Measurements from ENCODE around the gene TSPAN18. TPM values are rescaled to one million over a fixed set of nuclear protein-coding genes. Genes with fewer than 3 reads are reported as not detected.

TSPAN18 gene
- total and polyA plus RNA-seq, 8 donors, result 0.69 to 2.7 (median 1.5) TPM

- no peak overlapping the region for H3K27ac ChIP-seq
- H3K4me1 ChIP-seq, result no peaks in the 10 kb centered on the region
- whole genome bisulfite sequencing, 2 donors, result 73 to 76% methylated on average over 3 of the region's 3 CpGs
- no peak overlapping the region for H3K4me3 ChIP-seq
- no peak for ATAC-seq
- H3K36me3 ChIP-seq, result no peaks in the 10 kb centered on the region
- FAIRE-seq, result no peak
- DNase-seq, result no peak
- no peaks in the 10 kb centered on the region for H3K27me3 ChIP-seq
- H3K9me3 ChIP-seq, result no peaks in the 10 kb centered on the region
- TF ChIP-seq CTCF (IDR thresholded peaks at IDR 0.05), result no peak
- intact Hi-C loops (cut with DNase I), result no loop called here
Measured at GRCh38 chr11:44840085-44840478, 113.3 kb downstream of the TSPAN18 start.

- TF ChIP-seq CTCF (IDR thresholded peaks at IDR 0.05), result no peak
- intact Hi-C loops (cut with DNase I), result no loop called here
- WGBS, 2 donors, result 70 to 85% methylated on average over 9 of the region's 9 CpGs
- H3K4me1 ChIP-seq, result no peaks in the 10 kb centered on the region
- H3K9me3 ChIP-seq, result no peaks in the 10 kb centered on the region
- ATAC-seq (no peak), DNase-seq (no peak), FAIRE-seq (no peak)
- no peak overlapping the region for H3K27ac ChIP-seq
- no peaks in the 10 kb centered on the region for H3K27me3 ChIP-seq
- no peaks in the 10 kb centered on the region for H3K36me3 ChIP-seq
- H3K4me3 ChIP-seq, result no peak overlapping the region
Measured at GRCh38 chr11:44840521-44841251, 113.9 kb downstream of the TSPAN18 start.

- intact Hi-C loops (cut with DNase I), result no loop called here
- no peaks in the 10 kb centered on the region for H3K9me3 ChIP-seq
- H3K4me3 ChIP-seq, result no peak overlapping the region
- no peaks in the 10 kb centered on the region for H3K4me1 ChIP-seq
- H3K27ac ChIP-seq, result no peak overlapping the region
- no peak for ATAC-seq
- 65 to 76% methylated on average over 5 of the region's 5 CpGs for WGBS, 2 donors
- TF ChIP-seq CTCF (IDR thresholded peaks at IDR 0.05), result no peak
- no peak for FAIRE-seq
- no peak for DNase-seq
- no peaks in the 10 kb centered on the region for H3K36me3 ChIP-seq
- no peaks in the 10 kb centered on the region for H3K27me3 ChIP-seq
Measured at GRCh38 chr11:44842220-44842619, 115.5 kb downstream of the TSPAN18 start.

GRCh38 chr11:44846852-44847251, 120.1 kb downstream of the TSPAN18 start:
- H3K27me3 ChIP-seq, result no peaks in the 10 kb centered on the region
- H3K36me3 ChIP-seq, result no peaks in the 10 kb centered on the region
- DNase-seq (no peak), ATAC-seq (no peak), FAIRE-seq (no peak)
- no peak overlapping the region for H3K4me3 ChIP-seq
- TF ChIP-seq CTCF (IDR thresholded peaks at IDR 0.05), result no peak
- no peaks in the 10 kb centered on the region for H3K4me1 ChIP-seq
- WGBS, 2 donors, result 80 to 87% methylated on average over 7 of the region's 7 CpGs
- no peaks in the 10 kb centered on the region for H3K9me3 ChIP-seq
- intact Hi-C loops (cut with DNase I), result no loop called here
- no peak overlapping the region for H3K27ac ChIP-seq

- no peak for FAIRE-seq
- no peak overlapping the region for H3K27ac ChIP-seq
- no peaks in the 10 kb centered on the region for H3K36me3 ChIP-seq
- H3K27me3 ChIP-seq, result no peaks in the 10 kb centered on the region
- no peak overlapping the region for H3K4me3 ChIP-seq
- DNase-seq, result no peak
- no peaks in the 10 kb centered on the region for H3K4me1 ChIP-seq
- TF ChIP-seq CTCF (IDR thresholded peaks at IDR 0.05), result no peak
- H3K9me3 ChIP-seq, result no peaks in the 10 kb centered on the region
- no peak for ATAC-seq
- intact Hi-C loops (cut with DNase I), result no loop called here
Measured at GRCh38 chr11:44847316-44847715, 120.6 kb downstream of the TSPAN18 start.

Data from pancreas (tissue), 10 donors.